ENCODE measurements around the gene DIO3.
A peak's percentile ranks its signal among the peaks of the same experiment; 100 is the strongest.

DIO3 gene

GRCh38 chr14:101584055-101584859 is 23.0 kb downstream of the DIO3 start:
- no peak for DNase-seq

- no peak for DNase-seq
Observed at GRCh38 chr14:101585211-101585610, 23.9 kb downstream of the DIO3 start.

- DNase-seq = no peak
Observed at GRCh38 chr14:101586531-101587430, 25.5 kb downstream of the DIO3 start.

GRCh38 chr14:101587441-101587911 is 26.2 kb downstream of the DIO3 start:
- DNase-seq = no peak

- no peak for DNase-seq
Observed at GRCh38 chr14:101588286-101588975, 27.1 kb downstream of the DIO3 start.

- no peak for DNase-seq
Observed at GRCh38 chr14:101588990-101589389, 27.7 kb downstream of the DIO3 start.

- DNase-seq = no peak
Observed at GRCh38 chr14:101589486-101590015, 28.3 kb downstream of the DIO3 start.

- DNase-seq = no peak
Observed at GRCh38 chr14:101590062-101590461, 28.8 kb downstream of the DIO3 start.

- DNase-seq = no peak
Observed at GRCh38 chr14:101590616-101591015, 29.3 kb downstream of the DIO3 start.

GRCh38 chr14:101591121-101591520 is 29.8 kb downstream of the DIO3 start:
- DNase-seq = no peak

- no peak for DNase-seq
Observed at GRCh38 chr14:101591582-101591981, 30.3 kb downstream of the DIO3 start.

- no peak for DNase-seq
Observed at GRCh38 chr14:101593411-101594238, 32.3 kb downstream of the DIO3 start.

GRCh38 chr14:101594511-101595148 is 33.3 kb downstream of the DIO3 start:
- no peak for DNase-seq

- DNase-seq = no peak
Observed at GRCh38 chr14:101595349-101595748, 34.1 kb downstream of the DIO3 start.

GRCh38 chr14:101595887-101596721 is 34.8 kb downstream of the DIO3 start:
- DNase-seq = peak; percentile 40

GRCh38 chr14:101596742-101597141 is 35.4 kb downstream of the DIO3 start:
- DNase-seq = no peak

- DNase-seq = no peak
Observed at GRCh38 chr14:101598159-101598558, 36.9 kb downstream of the DIO3 start.

- no peak for DNase-seq
Observed at GRCh38 chr14:101598571-101599233, 37.4 kb downstream of the DIO3 start.

GRCh38 chr14:101599234-101599885 is 38.1 kb downstream of the DIO3 start:
- no peak for DNase-seq
